ENCODE measurements around the gene PRR5L. TPM values are rescaled to one million over a fixed set of nuclear protein-coding genes. Genes with fewer than 3 reads are reported as not detected.

PRR5L gene
- total RNA-seq, 2 experiments from 2014 or later = 7.0 to 8.1 TPM

DNA sequence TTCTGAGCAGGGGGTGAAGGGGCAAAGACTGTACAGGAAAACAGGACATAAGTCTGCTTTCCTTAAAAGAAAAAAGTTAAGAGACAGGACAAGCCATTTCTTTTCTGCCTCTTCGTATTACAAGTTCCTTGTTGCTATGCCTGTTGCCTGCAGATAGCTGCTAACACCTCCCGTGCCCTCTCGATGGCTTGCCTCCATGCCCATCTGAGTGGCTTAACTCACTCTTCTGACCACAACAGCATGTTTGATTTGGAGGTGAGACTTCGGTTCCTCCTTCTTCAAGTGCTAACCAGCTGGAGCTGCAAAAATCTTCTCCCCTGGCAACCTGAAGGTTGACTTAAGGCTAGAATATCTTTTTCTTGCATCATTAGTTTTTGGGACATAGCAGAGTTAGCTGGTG, 103.1 kb downstream of the PRR5L start:
- no peak overlapping the region for H3K27ac Mint-ChIP-seq
- CTCF ChIA-PET = interaction anchor here (1.0 to 1.2 kb wide), 2 partner anchors 12 to 32 kb away, joined by 3 read pairs; no protein-coding TSS in a partner anchor
- TF ChIP-seq, protein P1, sequence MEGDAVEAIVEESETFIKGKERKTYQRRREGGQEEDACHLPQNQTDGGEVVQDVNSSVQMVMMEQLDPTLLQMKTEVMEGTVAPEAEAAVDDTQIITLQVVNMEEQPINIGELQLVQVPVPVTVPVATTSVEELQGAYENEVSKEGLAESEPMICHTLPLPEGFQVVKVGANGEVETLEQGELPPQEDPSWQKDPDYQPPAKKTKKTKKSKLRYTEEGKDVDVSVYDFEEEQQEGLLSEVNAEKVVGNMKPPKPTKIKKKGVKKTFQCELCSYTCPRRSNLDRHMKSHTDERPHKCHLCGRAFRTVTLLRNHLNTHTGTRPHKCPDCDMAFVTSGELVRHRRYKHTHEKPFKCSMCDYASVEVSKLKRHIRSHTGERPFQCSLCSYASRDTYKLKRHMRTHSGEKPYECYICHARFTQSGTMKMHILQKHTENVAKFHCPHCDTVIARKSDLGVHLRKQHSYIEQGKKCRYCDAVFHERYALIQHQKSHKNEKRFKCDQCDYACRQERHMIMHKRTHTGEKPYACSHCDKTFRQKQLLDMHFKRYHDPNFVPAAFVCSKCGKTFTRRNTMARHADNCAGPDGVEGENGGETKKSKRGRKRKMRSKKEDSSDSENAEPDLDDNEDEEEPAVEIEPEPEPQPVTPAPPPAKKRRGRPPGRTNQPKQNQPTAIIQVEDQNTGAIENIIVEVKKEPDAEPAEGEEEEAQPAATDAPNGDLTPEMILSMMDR (IDR thresholded peaks at IDR 0.05) = no peak
- intact Hi-C loops (cut with micrococcal nuclease) = no loop called here
- ATAC-seq (no peak), DNase-seq (no peak)
- peaks cover 7% of the 10 kb centered on the region for H3K36me3 Mint-ChIP-seq (ENCODE audit: low read depth)
- POLR2A ChIA-PET = interaction anchor here (0.9 kb wide), 1 partner anchor 44 kb away, joined by 3 read pairs; no protein-coding TSS in a partner anchor
- no peaks in the 10 kb centered on the region for H3K9me3 Mint-ChIP-seq
- H3K27me3 Mint-ChIP-seq = peaks cover 10% of the 10 kb centered on the region
- no peak overlapping the region for H3K4me3 Mint-ChIP-seq
- H3K4me1 Mint-ChIP-seq (ENCODE audit: low read depth) = peaks cover 22% of the 10 kb centered on the region

DNA sequence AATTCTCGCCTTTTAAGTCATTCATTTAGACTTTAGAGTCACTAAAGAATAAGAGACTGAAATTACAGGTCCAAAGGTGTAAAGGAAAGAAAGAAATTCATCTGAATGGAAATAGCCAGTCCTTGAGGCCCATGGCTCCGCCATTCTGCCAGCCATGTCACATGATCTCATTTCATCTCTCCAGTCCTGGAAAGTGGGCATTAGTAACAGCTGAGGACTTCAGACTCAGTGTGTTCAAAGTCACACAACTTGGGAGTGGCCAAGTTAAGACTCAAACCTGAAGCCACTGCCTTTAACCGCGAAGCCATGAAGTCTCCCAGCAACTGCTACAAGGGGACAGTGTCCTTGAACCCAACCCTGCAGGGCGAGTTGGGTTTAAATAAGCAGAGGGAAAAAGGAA, 103.7 kb downstream of the PRR5L start:
- Mint-ChIP-seq H3K27me3 (peaks cover 10% of the 10 kb centered on the region), H3K27ac (no peak overlapping the region), H3K4me1 (ENCODE audit: low read depth) (peaks cover 17% of the 10 kb centered on the region), H3K36me3 (ENCODE audit: low read depth) (peaks cover 5% of the 10 kb centered on the region), H3K9me3 (no peaks in the 10 kb centered on the region), H3K4me3 (no peak overlapping the region)
- ChIA-PET POLR2A (interaction anchor here (0.9 kb wide), 1 partner anchor 45 kb away, joined by 3 read pairs; no protein-coding TSS in a partner anchor), CTCF (no interaction called here)
- TF ChIP-seq, protein P1 (IDR thresholded peaks at IDR 0.05) = no peak
- intact Hi-C loops (cut with micrococcal nuclease) = no loop called here
- DNase-seq (no peak), ATAC-seq (no peak)

DNA sequence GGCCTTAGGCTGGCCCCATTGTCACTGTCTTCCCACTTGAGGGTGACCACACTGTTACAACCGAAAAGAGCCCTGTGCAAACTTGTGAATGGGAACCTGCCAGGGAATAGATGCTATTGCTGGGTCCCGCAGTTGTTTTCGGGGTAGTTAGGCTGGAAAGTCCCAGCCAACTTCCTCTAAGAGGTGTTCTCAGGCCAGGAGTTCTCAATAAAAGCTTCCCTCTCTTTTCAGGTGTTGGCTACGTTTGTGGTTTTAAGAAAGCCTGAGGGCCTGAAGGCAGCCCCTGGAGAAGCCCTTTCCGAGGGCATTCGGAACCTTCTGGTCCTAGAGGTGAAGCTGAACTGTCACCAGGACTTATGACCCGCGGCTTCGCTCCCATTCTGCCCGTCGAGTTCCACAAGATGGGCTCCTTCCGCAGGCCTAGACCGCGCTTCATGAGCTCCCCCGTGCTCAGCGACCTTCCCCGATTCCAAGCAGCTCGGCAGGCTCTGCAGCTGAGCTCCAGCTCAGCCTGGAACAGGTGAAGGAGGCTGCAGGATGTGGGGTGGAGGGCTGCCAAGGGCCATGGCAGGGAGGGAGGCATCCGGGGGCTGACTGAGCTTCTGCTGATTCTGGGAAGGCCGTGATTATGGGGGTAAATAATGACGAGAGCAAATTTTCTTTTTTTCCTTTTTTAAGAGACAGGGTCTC, 104.8 kb downstream of the PRR5L start:
- TF ChIP-seq, protein P1 (IDR thresholded peaks at IDR 0.05) = no peak
- ATAC-seq = no peak
- ChIA-PET POLR2A (no interaction called here), CTCF (interaction anchor here (0.8 to 1.5 kb wide), 3 partner anchors 20 to 108 kb away, joined by 3 to 6 read pairs (median 3); no protein-coding TSS in a partner anchor)
- Mint-ChIP-seq H3K4me3 (no peak overlapping the region), H3K27me3 (peaks cover 10% of the 10 kb centered on the region), H3K4me1 (ENCODE audit: low read depth) (peaks cover 13% of the 10 kb centered on the region), H3K9me3 (no peaks in the 10 kb centered on the region), H3K27ac (peak overlapping the region; percentile 26), H3K36me3 (ENCODE audit: low read depth) (peaks cover 3% of the 10 kb centered on the region)
- DNase-seq = no peak
- intact Hi-C loops (cut with micrococcal nuclease) = no loop called here

DNA sequence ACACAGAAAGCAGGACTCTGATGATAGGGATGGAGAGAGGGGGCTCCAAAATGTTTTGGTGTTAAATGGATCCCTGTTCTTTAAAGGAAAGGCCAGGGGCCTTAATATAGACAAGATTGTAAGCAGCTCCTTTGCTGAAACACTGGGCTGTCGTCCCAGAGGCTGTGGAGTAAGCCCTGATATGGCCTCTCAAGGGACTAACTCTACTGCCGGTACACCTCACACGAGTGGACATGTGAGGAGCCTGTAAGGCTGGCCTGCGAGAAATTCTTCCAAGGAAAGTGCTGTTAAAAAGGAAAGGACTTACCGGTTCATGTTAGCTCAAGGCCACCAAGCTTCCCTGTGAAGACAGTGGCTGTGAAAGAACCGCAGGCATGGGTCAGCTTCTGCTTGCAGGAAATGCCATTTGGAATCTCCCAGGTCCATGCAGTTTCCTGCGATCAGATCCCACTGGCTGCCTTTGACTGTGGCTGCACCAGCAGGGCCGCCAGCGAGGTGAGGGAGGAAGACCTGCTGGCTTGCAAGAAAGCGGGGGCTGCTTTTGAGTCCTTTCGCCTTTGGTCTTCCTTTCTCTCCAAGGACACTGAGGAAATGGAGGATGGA, 106.6 kb downstream of the PRR5L start:
- DNase-seq = no peak
- peaks cover 23% of the 10 kb centered on the region for H3K4me1 Mint-ChIP-seq (ENCODE audit: low read depth)
- intact Hi-C loops (cut with micrococcal nuclease) = no loop called here
- ChIA-PET POLR2A (no interaction called here), CTCF (no interaction called here)
- no peak for ATAC-seq
- no peak overlapping the region for H3K27ac Mint-ChIP-seq
- no peaks in the 10 kb centered on the region for H3K9me3 Mint-ChIP-seq
- TF ChIP-seq, protein P1 (IDR thresholded peaks at IDR 0.05) = no peak
- H3K4me3 Mint-ChIP-seq = no peak overlapping the region
- H3K27me3 Mint-ChIP-seq = peaks cover 10% of the 10 kb centered on the region
- peaks cover 3% of the 10 kb centered on the region for H3K36me3 Mint-ChIP-seq (ENCODE audit: low read depth)

DNA sequence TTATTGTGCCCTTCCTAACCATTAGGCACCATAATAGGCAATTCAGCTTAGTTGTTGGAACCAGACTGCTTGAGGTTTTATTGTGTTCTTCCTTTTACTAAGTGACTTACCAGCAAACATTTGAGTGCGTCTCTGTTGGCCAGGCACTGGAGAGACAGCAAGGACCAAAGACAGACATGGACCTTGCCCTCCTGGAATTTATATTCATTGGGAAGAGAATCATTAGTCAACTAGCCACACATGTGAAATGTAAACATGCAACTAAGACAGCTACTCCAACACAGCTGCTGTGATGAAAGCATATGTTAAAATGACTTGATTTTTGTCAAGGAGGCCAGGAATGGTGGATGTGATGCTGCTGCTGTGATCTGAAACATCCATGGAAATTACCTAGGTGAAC, 107.6 kb downstream of the PRR5L start:
- no peak overlapping the region for H3K4me3 Mint-ChIP-seq

More for the DNA sequence above, 107.6 kb downstream of the PRR5L start:
- Mint-ChIP-seq H3K27ac (no peak overlapping the region), H3K36me3 (ENCODE audit: low read depth) (peaks cover 3% of the 10 kb centered on the region), H3K4me1 (ENCODE audit: low read depth) (peaks cover 29% of the 10 kb centered on the region), H3K9me3 (no peaks in the 10 kb centered on the region), H3K27me3 (peaks cover 10% of the 10 kb centered on the region)
- DNase-seq (no peak), ATAC-seq (no peak)
- intact Hi-C loops (cut with micrococcal nuclease) = no loop called here
- CTCF ChIA-PET = no interaction called here
- TF ChIP-seq, protein P1 (IDR thresholded peaks at IDR 0.05) = no peak
- POLR2A ChIA-PET = interaction anchor here (0.7 kb wide), 1 partner anchor 22 kb away, joined by 3 read pairs; no protein-coding TSS in a partner anchor

Measured in activated CD8-positive, alpha-beta T cell treated with anti-CD3 and anti-CD28 coated beads for 36 hours (primary cell).